Globus pallidus (tissue), 1 donor: ENCODE results near the gene SSBP2.
"Not testable (repeated sequence)": the region's sequence is repeated elsewhere in the genome, so short reads cannot be mapped to it uniquely, and the experiment has no call there.

ENCODE experiments used
- DNase-seq: peaks from one replicate; pipeline ENCODE4 v3.0.0-alpha.2; 2015; ENCODE audit warnings: low spot score

SSBP2 gene

GRCh38 chr5:81522571-81522970 lies 228.3 kb downstream of the SSBP2 start:
- DNase-seq = no peak

- DNase-seq = no peak
These were observed 230.1 kb downstream of the SSBP2 start for GRCh38 chr5:81520769-81521168.

GRCh38 chr5:81519217-81519905 lies 231.5 kb downstream of the SSBP2 start:
- DNase-seq = no peak

GRCh38 chr5:81517462-81517861 lies 233.4 kb downstream of the SSBP2 start:
- DNase-seq = no peak

- DNase-seq = no peak
These were observed 234.8 kb downstream of the SSBP2 start for GRCh38 chr5:81516091-81516490.

GRCh38 chr5:81513982-81514381 lies 236.9 kb downstream of the SSBP2 start:
- DNase-seq = no peak

- no peak for DNase-seq
These were observed 237.4 kb downstream of the SSBP2 start for GRCh38 chr5:81513473-81513872.

- DNase-seq = peak; percentile 91
These were observed 243.9 kb downstream of the SSBP2 start for GRCh38 chr5:81506900-81507588.

GRCh38 chr5:81506378-81506777 lies 244.5 kb downstream of the SSBP2 start:
- DNase-seq = no peak

- peak; percentile 30 for DNase-seq
These were observed 245.2 kb downstream of the SSBP2 start for GRCh38 chr5:81505672-81506071.

- not testable (repeated sequence) for DNase-seq
These were observed 247.3 kb downstream of the SSBP2 start for GRCh38 chr5:81503602-81504001.

- DNase-seq = no peak
These were observed 255.6 kb downstream of the SSBP2 start for GRCh38 chr5:81495286-81495685.

- no peak for DNase-seq
These were observed 262.0 kb downstream of the SSBP2 start for GRCh38 chr5:81488862-81489261.

- no peak for DNase-seq
These were observed 264.2 kb downstream of the SSBP2 start for GRCh38 chr5:81486711-81487110.

- no peak for DNase-seq
These were observed 268.3 kb downstream of the SSBP2 start for GRCh38 chr5:81482595-81482994.

- not testable (repeated sequence) for DNase-seq
These were observed 277.5 kb downstream of the SSBP2 start for GRCh38 chr5:81473395-81473794.

- no peak for DNase-seq
These were observed 281.2 kb downstream of the SSBP2 start for GRCh38 chr5:81469676-81470075.

GRCh38 chr5:81450940-81451339 lies 300.0 kb downstream of the SSBP2 start:
- DNase-seq = no peak

- DNase-seq = no peak
These were observed 315.9 kb downstream of the SSBP2 start for GRCh38 chr5:81435023-81435422.

- no peak for DNase-seq
These were observed 320.9 kb downstream of the SSBP2 start for GRCh38 chr5:81429985-81430384.

GRCh38 chr5:81429363-81429762 lies 321.5 kb downstream of the SSBP2 start:
- DNase-seq = no peak

- no peak for DNase-seq
These were observed 322.0 kb downstream of the SSBP2 start for GRCh38 chr5:81428861-81429260.

GRCh38 chr5:81428446-81428845 lies 322.5 kb downstream of the SSBP2 start:
- no peak for DNase-seq

- no peak for DNase-seq
These were observed 323.3 kb downstream of the SSBP2 start for GRCh38 chr5:81427566-81427965.
